H1 (cell line): ENCODE data around the gene CYP2S1. TPM values are rescaled to one million over a fixed set of nuclear protein-coding genes. Genes with fewer than 3 reads are reported as not detected.

Source experiments
- CTCF ChIA-PET: fragments of 300-600 bp; sonication (Branson Sonifier 250); formaldehyde crosslinking; loops from one replicate; lab custom pipeline; 2021; ENCODE audit not compliant: partially characterized antibody; lab: Charles Lee
- POLR2A ChIA-PET: fragments of 300-600 bp; sonication (Branson Sonifier 250); formaldehyde crosslinking; loops from one replicate; lab custom pipeline; 2021; ENCODE audit warnings: inconsistent platforms; ENCODE audit not compliant: partially characterized antibody; lab: Charles Lee
- DNase-seq, 2 experiments: peaks; one replicate each; pipeline versions ENCODE4 v3.0.0 to v3.0.0-alpha.2; 2010 to 2022; ENCODE audit warnings: low spot score in 2 of 2, low read depth in 1 of 2, mixed read lengths in 1 of 2
- FAIRE-seq: peaks from 2 replicates; lab custom pipeline; 2011; peaks lifted over from hg19 to GRCh38; lab: Jason Lieb, UNC
- H2AFZ ChIP-seq: 2 replicates; pipeline ENCODE4 v1.8.1; 2012; ENCODE audit warnings: low read length, inconsistent platforms
- H2AK5ac ChIP-seq: 2 replicates; pipeline ENCODE4 v1.6.1; 2013; ENCODE audit warnings: low read depth, low read length
- H2BK120ac ChIP-seq: replicated peaks from 2 replicates; pipeline ENCODE3; 2013; ENCODE audit warnings: low read depth, low read length, inconsistent platforms
- H2BK12ac ChIP-seq: 2 replicates; pipeline ENCODE4 v1.6.1; 2013; ENCODE audit warnings: low read depth, low read length
- H2BK15ac ChIP-seq: 2 replicates; pipeline ENCODE4 v1.6.1; 2013; ENCODE audit warnings: low read length
- H2BK20ac ChIP-seq: 2 replicates; pipeline ENCODE4 v1.6.1; 2013; ENCODE audit warnings: low read length
- H2BK5ac ChIP-seq: 2 replicates; pipeline ENCODE4 v1.6.1; 2013; ENCODE audit warnings: low read depth, low read length
- H3K14ac ChIP-seq: 2 replicates; pipeline ENCODE4 v1.6.1; 2013; ENCODE audit warnings: inconsistent platforms; ENCODE audit not compliant: insufficient read length
- H3K18ac ChIP-seq: 2 replicates; pipeline ENCODE4 v1.6.1; 2013; ENCODE audit warnings: low read length; ENCODE audit errors: extremely low read depth
- H3K23ac ChIP-seq: 2 replicates; pipeline ENCODE4 v1.6.1; 2013; ENCODE audit warnings: inconsistent platforms; ENCODE audit not compliant: insufficient read length
- H3K23me2 ChIP-seq: 2 replicates; pipeline ENCODE4 v1.6.1; 2013; ENCODE audit warnings: low read depth, low read length
- H3K27ac ChIP-seq: 2 replicates; pipeline ENCODE4 v1.6.1; 2011; ENCODE audit warnings: low read depth, low read length, inconsistent platforms
- H3K27me3 ChIP-seq, 4 experiments: replicated peaks in 1 of 4; 1 replicate in 1 of 4; 2 replicates in 3 of 4; pipeline versions ENCODE4 v1.6.1 to v1.8.1; 2011 to 2013; ENCODE audit warnings: low read length in 3 of 4, mild to moderate bottlenecking in 3 of 4, inconsistent platforms in 2 of 4, mixed read lengths in 2 of 4, moderate library complexity in 1 of 4; ENCODE audit not compliant: control insufficient read depth in 3 of 4, insufficient read depth in 3 of 4; ENCODE audit errors: extremely low read depth in 1 of 4
- H3K36me3 ChIP-seq, 4 experiments: 2 replicates each; pipeline versions ENCODE4 v1.6.1 to v1.8.1; 2011 to 2013; ENCODE audit warnings: mild to moderate bottlenecking in 4 of 4, low read length in 3 of 4, moderate library complexity in 2 of 4, control low read depth in 1 of 4, inconsistent platforms in 1 of 4; ENCODE audit not compliant: insufficient read depth in 4 of 4, control insufficient read depth in 2 of 4
- H3K4ac ChIP-seq: replicated peaks from 2 replicates; pipeline ENCODE3; 2013; ENCODE audit warnings: low read length, low read depth, mixed read lengths, inconsistent platforms; ENCODE audit not compliant: insufficient read length
- H3K4me1 ChIP-seq, 4 experiments: replicated peaks in 1 of 4; 1 replicate in 1 of 4; 2 replicates in 3 of 4; pipeline versions ENCODE4 v1.6.1 to v1.8.1; 2011 to 2013; ENCODE audit warnings: low read length in 3 of 4, inconsistent platforms in 2 of 4, mixed read lengths in 1 of 4; ENCODE audit not compliant: insufficient read depth in 4 of 4, control insufficient read depth in 3 of 4
- H3K4me2 ChIP-seq, 2 experiments: 2 replicates each; pipeline versions ENCODE4 v1.6.1 to v1.8.1; 2011 to 2013; ENCODE audit warnings: low read depth in 2 of 2, low read length in 2 of 2, control low read depth in 1 of 2, inconsistent platforms in 1 of 2, mild to moderate bottlenecking in 1 of 2; ENCODE audit not compliant: insufficient read depth in 1 of 2
- H3K4me3 ChIP-seq, 4 experiments: fragments of 200-600, 300-600 bp in 1 of 4; sonication (generic), shearing (Covaris generic), sonication (Bioruptor Twin) in 1 of 4; 2 replicates each; pipeline versions ENCODE4 v1.5.1 to v1.8.1; 2011 to 2016; ENCODE audit warnings: low read length in 4 of 4, low read depth in 3 of 4, control low read depth in 2 of 4, inconsistent platforms in 2 of 4, mild to moderate bottlenecking in 2 of 4, mixed read lengths in 1 of 4, moderate library complexity in 1 of 4; ENCODE audit not compliant: insufficient read depth in 2 of 4; ENCODE audit errors: extremely low read depth in 1 of 4
- H3K56ac ChIP-seq: replicated peaks from 2 replicates; pipeline ENCODE3; 2013; ENCODE audit warnings: low read depth, mild to moderate bottlenecking, mixed read lengths, low read length, inconsistent platforms; ENCODE audit not compliant: insufficient read length
- H3K79me1 ChIP-seq: 2 replicates; pipeline ENCODE4 v1.6.1; 2013; ENCODE audit warnings: low read depth, low read length, control low read depth
- H3K79me2 ChIP-seq, 2 experiments: 2 replicates each; pipeline versions ENCODE4 v1.6.1 to v1.8.1; 2012 to 2013; ENCODE audit warnings: low read length in 2 of 2, mild to moderate bottlenecking in 2 of 2, inconsistent platforms in 1 of 2; ENCODE audit not compliant: insufficient read depth in 2 of 2, control insufficient read depth in 1 of 2
- H3K9ac ChIP-seq, 4 experiments: replicated peaks in 1 of 4; 1 replicate in 1 of 4; 2 replicates in 3 of 4; pipeline versions ENCODE4 v1.6.1 to v1.8.1; 2011 to 2013; ENCODE audit warnings: low read depth in 3 of 4, low read length in 3 of 4, control low read depth in 2 of 4, mild to moderate bottlenecking in 2 of 4, moderate library complexity in 2 of 4, inconsistent platforms in 1 of 4; ENCODE audit errors: extremely low read depth in 1 of 4
- H3K9me3 ChIP-seq, 2 experiments: 2 replicates each; pipeline versions ENCODE4 v1.6.1 to v1.8.1; 2012 to 2013; ENCODE audit warnings: mild to moderate bottlenecking in 2 of 2, moderate library complexity in 2 of 2, control low read depth in 1 of 2, inconsistent platforms in 1 of 2, low read depth in 1 of 2, low read length in 1 of 2, mixed read lengths in 1 of 2; ENCODE audit not compliant: insufficient read depth in 2 of 2
- H4K20me1 ChIP-seq, 2 experiments: replicated peaks in 1 of 2; 2 replicates each; pipeline versions ENCODE3 to v1.8.1; 2011 to 2013; ENCODE audit warnings: inconsistent platforms in 2 of 2, low read length in 2 of 2, mild to moderate bottlenecking in 1 of 2; ENCODE audit not compliant: insufficient read depth in 2 of 2, control insufficient read depth in 1 of 2
- H4K5ac ChIP-seq: 2 replicates; pipeline ENCODE4 v1.6.1; 2013; ENCODE audit warnings: low read length, low read depth, mixed read lengths, inconsistent platforms; ENCODE audit not compliant: insufficient read length
- H4K8ac ChIP-seq: 2 replicates; pipeline ENCODE4 v1.8.0; 2013; ENCODE audit warnings: mild to moderate bottlenecking, moderate library complexity, low read length, inconsistent platforms; ENCODE audit not compliant: insufficient read depth; ENCODE audit errors: extremely low read depth
- H4K91ac ChIP-seq: replicated peaks from 2 replicates; pipeline ENCODE3; 2013; ENCODE audit warnings: low read length, mixed read lengths, inconsistent platforms; ENCODE audit not compliant: insufficient read length
- CTBP2 ChIP-seq: IDR thresholded peaks from 2 replicates; pipeline ENCODE4 v1.7.0; 2011; ENCODE audit warnings: borderline replicate concordance, mild to moderate bottlenecking, moderate library complexity, mixed read lengths, low read length; ENCODE audit not compliant: insufficient read depth, insufficient read length
- EP300 ChIP-seq, 2 experiments: IDR thresholded peaks; 1 replicate in 1 of 2; 2 replicates in 1 of 2; pipeline ENCODE4 v1.6.1; 2011 to 2012; ENCODE audit warnings: low read depth in 2 of 2, low read length in 2 of 2, mild to moderate bottlenecking in 2 of 2, borderline replicate concordance in 1 of 2, inconsistent platforms in 1 of 2, moderate library complexity in 1 of 2
- GTF2F1 ChIP-seq: IDR thresholded peaks from 2 replicates; pipeline ENCODE4 v1.6.1; 2012; ENCODE audit warnings: low read depth, low read length, improper control_type of control experiment, borderline replicate concordance
- POLR2AphosphoS5 ChIP-seq: IDR thresholded peaks from 2 replicates; pipeline ENCODE4 v1.6.1; 2011; ENCODE audit warnings: low read depth, low read length
- TAF7 ChIP-seq: optimal IDR thresholded peaks from 2 replicates; pipeline ENCODE3; 2011; ENCODE audit warnings: low read depth, mild to moderate bottlenecking, inconsistent platforms, low read length, moderate library complexity, borderline replicate concordance
- ZNF274 ChIP-seq: IDR thresholded peaks from 2 replicates; pipeline ENCODE4 v1.7.0; 2012; ENCODE audit warnings: low read length, borderline replicate concordance; ENCODE audit errors: extremely low read depth
- WGBS, 2 experiments: shearing (Covaris generic) in 1 of 2; methylation state at CpG; one replicate each; pipeline versions ENCODE4 v1.1.6 to v1.1.7; 2013 to 2015; ENCODE audit warnings: low lambda C conversion rate in 2 of 2, mixed read lengths in 2 of 2, inconsistent platforms in 1 of 2, low coverage in 1 of 2, missing lambda C conversion rate in 1 of 2; ENCODE audit not compliant: insufficient replicate concordance in 2 of 2, insufficient coverage in 1 of 2, insufficient read length in 1 of 2; ENCODE audit errors: extremely low coverage in 1 of 2, missing lambda C conversion rate in 1 of 2; 5-methylcytosine and 5-hydroxymethylcytosine counted together
- polyA plus RNA-seq, 7 experiments: library from polyadenylated mRNA; depleted of rRNA in 3 of 7; stranded (reverse) in 5 of 7; unstranded in 2 of 7; fragments of >200 nt in 5 of 7; fragments of 200-250 nt in 2 of 7; gene quantifications; 1 replicate in 5 of 7; 2 replicates in 1 of 7; 4 replicates in 1 of 7; pipeline versions ENCODE4 v1.2.1 to v1.2.3, GENCODE V29; 2011 to 2013; ENCODE audit warnings: missing spikeins in 2 of 7, mixed read lengths in 2 of 7
- total RNA-seq: library from RNA; stranded (reverse); fragmentation: NEBNext Ultra II Directional; extraction: Animal tissue kit (Norgen Biotek cat#: 25700); gene quantifications from 2 replicates; pipeline ENCODE4 v1.2.1, GENCODE V29; 2021
- TF ChIP-seq, protein P1 (sequence below): IDR thresholded peaks from 2 replicates; pipeline ENCODE4 v1.6.1; 2011; ENCODE audit warnings: low read depth, mild to moderate bottlenecking, low read length; ENCODE audit not compliant: insufficient read depth
- TF ChIP-seq, protein P2 (sequence below): IDR thresholded peaks from 2 replicates; pipeline ENCODE4 v1.6.1; 2011; ENCODE audit warnings: low read length, improper control_type of control experiment

CYP2S1 gene
- total and polyA plus RNA-seq, 2 of the 8 experiments (the other 6 are each of a cell fraction or from before 2014, with no cell fraction given), result 97.9 to 245 TPM

DNA sequence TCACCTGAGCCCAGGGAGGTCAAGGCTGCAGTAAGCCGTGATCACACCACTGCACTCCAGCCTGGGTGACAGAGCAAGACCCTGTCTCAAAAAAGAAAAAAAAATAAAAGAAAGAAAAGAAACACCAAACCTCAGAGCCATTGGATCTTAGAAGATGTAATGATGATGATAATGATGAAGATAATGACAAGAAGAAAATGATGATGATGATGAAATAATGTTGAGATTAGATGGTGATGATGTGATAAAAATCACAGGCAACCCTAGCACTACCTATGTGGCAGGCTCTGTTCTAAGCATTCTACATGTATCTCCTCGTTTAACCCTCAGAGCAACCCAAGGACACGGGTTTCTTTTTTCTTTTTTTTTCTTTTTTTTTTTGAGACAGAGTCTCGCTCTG lies 51.1 kb downstream of the CYP2S1 start:
- H4K5ac ChIP-seq, result no peak overlapping the region
- no peak overlapping the region for H2AFZ ChIP-seq
- H2BK120ac ChIP-seq, result no peak overlapping the region
- no peak overlapping the region for H2BK20ac ChIP-seq
- no peak overlapping the region for H3K18ac ChIP-seq
- no peak overlapping the region for H3K14ac ChIP-seq
- H3K79me1 ChIP-seq, result no peaks in the 10 kb centered on the region; the same call in 1 of the 2 replicates
- peaks cover 12% of the 10 kb centered on the region; the same call in 1 of the 2 replicates for H3K23me2 ChIP-seq
- POLR2A ChIA-PET, result interaction anchor here (1.2 kb wide), 1 partner anchor 21 kb away, joined by 3 read pairs; no protein-coding TSS in a partner anchor
- no peak overlapping the region for H3K4me3 ChIP-seq
- no peaks in the 10 kb centered on the region; a peak in 1 of 4 replicates for H3K9me3 ChIP-seq
- H4K20me1 ChIP-seq, result peaks cover 0 to 5% of the 10 kb centered on the region in 2 experiments
- no peaks in the 10 kb centered on the region for H3K79me2 ChIP-seq
- no peak overlapping the region for H3K4ac ChIP-seq
- no peak overlapping the region for H3K27ac ChIP-seq
- H3K9ac ChIP-seq, result no peak overlapping the region
- no peaks in the 10 kb centered on the region for H3K27me3 ChIP-seq
- no peak for DNase-seq
- no peak overlapping the region for H2BK5ac ChIP-seq
- H2BK12ac ChIP-seq, result no peak overlapping the region
- H3K4me2 ChIP-seq, result no peak overlapping the region
- H2BK15ac ChIP-seq, result no peak overlapping the region
- H3K23ac ChIP-seq, result no peak overlapping the region
- H3K36me3 ChIP-seq, result peaks cover 13 to 57% (median 25%) of the 10 kb centered on the region in 4 experiments; a peak in 7 of 8 replicates
- H3K56ac ChIP-seq, result no peak overlapping the region
- H4K8ac ChIP-seq, result no peak overlapping the region
- H3K4me1 ChIP-seq, result no peaks in the 10 kb centered on the region
- no peak overlapping the region for H4K91ac ChIP-seq
- no peak for FAIRE-seq
- WGBS, 2 experiments, result 94% methylated on average over 3 of the region's 4 CpGs; no CpG with 5 or more reads in 1 of the 2 experiments
- CTCF ChIA-PET, result interaction anchor here (0.6 kb wide), 1 partner anchor 416 kb away, joined by 3 read pairs; no protein-coding TSS in a partner anchor
- no peak overlapping the region for H2AK5ac ChIP-seq
- TF ChIP-seq, protein P1, sequence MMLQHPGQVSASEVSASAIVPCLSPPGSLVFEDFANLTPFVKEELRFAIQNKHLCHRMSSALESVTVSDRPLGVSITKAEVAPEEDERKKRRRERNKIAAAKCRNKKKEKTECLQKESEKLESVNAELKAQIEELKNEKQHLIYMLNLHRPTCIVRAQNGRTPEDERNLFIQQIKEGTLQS, result no peak
- TF ChIP-seq TAF7 (no peak), EP300 (IDR thresholded peaks at IDR 0.05; ENCODE audit: borderline replicate concordance in 1 of 2, low read depth in 2 of 2, low read length in 2 of 2) (no peak), GTF2F1 (no peak), POLR2AphosphoS5 (no peak), CTBP2 (no peak), ZNF274 (no peak)
- TF ChIP-seq, protein P2, sequence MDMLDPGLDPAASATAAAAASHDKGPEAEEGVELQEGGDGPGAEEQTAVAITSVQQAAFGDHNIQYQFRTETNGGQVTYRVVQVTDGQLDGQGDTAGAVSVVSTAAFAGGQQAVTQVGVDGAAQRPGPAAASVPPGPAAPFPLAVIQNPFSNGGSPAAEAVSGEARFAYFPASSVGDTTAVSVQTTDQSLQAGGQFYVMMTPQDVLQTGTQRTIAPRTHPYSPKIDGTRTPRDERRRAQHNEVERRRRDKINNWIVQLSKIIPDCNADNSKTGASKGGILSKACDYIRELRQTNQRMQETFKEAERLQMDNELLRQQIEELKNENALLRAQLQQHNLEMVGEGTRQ, result no peak
